ENCODE results near the gene BANF1. TPM values are rescaled to one million over a fixed set of nuclear protein-coding genes. Genes with fewer than 3 reads are reported as not detected.

BANF1 gene
- total and polyA plus RNA-seq, 9 of the 15 experiments (the other 6 are each of a cell fraction or from before 2014, with no cell fraction given), result 108 to 651 (median 263) TPM

GRCh38 chr11:66022401-66023185 lies 20.3 kb downstream of the BANF1 start (continued):
- TF ChIP-seq CHD7 (IDR thresholded peaks at IDR 0.05; ENCODE audit: low read depth, low read length) (no peak), PHF21A (IDR thresholded peaks at IDR 0.05; ENCODE audit: borderline replicate concordance, low read depth) (peak; percentile 29; the same call in 1 of the 2 replicates), TFE3 (CRISPR knock-in tag; IDR thresholded peaks at IDR 0.05) (no peak), ZNF133 (CRISPR knock-in tag; IDR thresholded peaks at IDR 0.05) (no peak), HNRNPL (IDR thresholded peaks at IDR 0.05; ENCODE audit: low read depth, low read length) (no peak), SMARCE1 (IDR thresholded peaks at IDR 0.05) (no peak), POLR3G (IDR thresholded peaks at IDR 0.05; ENCODE audit: extremely low read depth, insufficient read length, insufficient replicate concordance) (no peak), NONO (IDR thresholded peaks at IDR 0.05; ENCODE audit: low read depth in 2 of 2, low read length in 1 of 2) (peak in 1 of 2 experiments; percentile 49; a peak in 1 of 4 replicates), ATF6 (CRISPR knock-in tag; IDR thresholded peaks at IDR 0.05) (no peak), ZNF589 (CRISPR knock-in tag; IDR thresholded peaks at IDR 0.05; ENCODE audit: low read depth) (no peak), DMBX1 (CRISPR knock-in tag; IDR thresholded peaks at IDR 0.05; ENCODE audit: borderline replicate concordance) (no peak), U2AF1 (optimal IDR thresholded peaks at IDR 0.05; ENCODE audit: low read depth, low read length) (no peak)
